Measurements from ENCODE around the gene CACNG8.

Gene CACNG8

GRCh38 chr19:53992211-53992610 is 29.5 kb downstream of the CACNG8 start:
- H3K27me3 ChIP-seq (ENCODE audit: insufficient read depth, low read length, poor library complexity): no peaks in the 10 kb centered on the region
- H3K79me2 ChIP-seq (ENCODE audit: control insufficient read depth, insufficient read depth, low read length): no peaks in the 10 kb centered on the region
- H2AK5ac ChIP-seq (ENCODE audit: low read length): no peak overlapping the region
- no peaks in the 10 kb centered on the region for H3K79me1 ChIP-seq (ENCODE audit: low read length)
- H3K4me3 ChIP-seq (ENCODE audit: low read length): no peak overlapping the region
- H2BK120ac ChIP-seq (ENCODE audit: low read depth, low read length): no peak overlapping the region
- no peaks in the 10 kb centered on the region for H3K36me3 ChIP-seq (ENCODE audit: control insufficient read depth, insufficient read depth, low read length)
- H3K23ac ChIP-seq (ENCODE audit: low read length): no peak overlapping the region
- no peak overlapping the region for H4K8ac ChIP-seq (ENCODE audit: low read depth, low read length)
- no peak overlapping the region for H4K5ac ChIP-seq (ENCODE audit: low read length)
- H2BK15ac ChIP-seq (replicated peaks; ENCODE audit: low read depth): no peak overlapping the region
- DNase-seq: no peak
- H2BK5ac ChIP-seq (ENCODE audit: low read length): no peak overlapping the region
- H3K4me2 ChIP-seq (ENCODE audit: low read length): no peak overlapping the region
- H3K4me1 ChIP-seq (ENCODE audit: control insufficient read depth, low read depth, low read length): no peaks in the 10 kb centered on the region
- no peak overlapping the region for H3K4ac ChIP-seq (ENCODE audit: low read depth, low read length)
- no peak overlapping the region for H3K56ac ChIP-seq (ENCODE audit: low read length)
- no peak overlapping the region for H3K27ac ChIP-seq (ENCODE audit: low read depth, low read length)
- no peak overlapping the region for H3K9ac ChIP-seq (ENCODE audit: low read length)
- H3K18ac ChIP-seq (ENCODE audit: low read length): no peak overlapping the region
- WGBS (ENCODE audit: extremely low coverage, insufficient coverage, low lambda C conversion rate): no CpG with 5 or more reads among the region's 9 CpGs

GRCh38 chr19:53992815-53993214 is 30.1 kb downstream of the CACNG8 start:
- Histone ChIP-seq H2BK120ac (ENCODE audit: low read depth, low read length) (no peak overlapping the region), H3K79me2 (ENCODE audit: control insufficient read depth, insufficient read depth, low read length) (no peaks in the 10 kb centered on the region), H3K27me3 (ENCODE audit: insufficient read depth, low read length, poor library complexity) (no peaks in the 10 kb centered on the region), H2BK5ac (ENCODE audit: low read length) (no peak overlapping the region), H3K79me1 (ENCODE audit: low read length) (no peaks in the 10 kb centered on the region), H3K4ac (ENCODE audit: low read depth, low read length) (no peak overlapping the region), H3K23ac (ENCODE audit: low read length) (no peak overlapping the region), H4K5ac (ENCODE audit: low read length) (no peak overlapping the region), H4K8ac (ENCODE audit: low read depth, low read length) (no peak overlapping the region), H3K27ac (ENCODE audit: low read depth, low read length) (no peak overlapping the region), H3K4me2 (ENCODE audit: low read length) (no peak overlapping the region), H3K4me3 (ENCODE audit: low read length) (no peak overlapping the region), H3K36me3 (ENCODE audit: control insufficient read depth, insufficient read depth, low read length) (no peaks in the 10 kb centered on the region), H3K56ac (ENCODE audit: low read length) (no peak overlapping the region), H2AK5ac (ENCODE audit: low read length) (no peak overlapping the region), H3K18ac (ENCODE audit: low read length) (no peak overlapping the region), H2BK15ac (replicated peaks; ENCODE audit: low read depth) (no peak overlapping the region), H3K4me1 (ENCODE audit: control insufficient read depth, low read depth, low read length) (no peaks in the 10 kb centered on the region), H3K9ac (ENCODE audit: low read length) (no peak overlapping the region)
- WGBS (ENCODE audit: extremely low coverage, insufficient coverage, low lambda C conversion rate): no CpG with 5 or more reads among the region's 43 CpGs
- DNase-seq: no peak

- H3K4ac ChIP-seq (ENCODE audit: low read depth, low read length): no peak overlapping the region
- H3K36me3 ChIP-seq (ENCODE audit: control insufficient read depth, insufficient read depth, low read length): no peaks in the 10 kb centered on the region
- H3K79me1 ChIP-seq (ENCODE audit: low read length): no peaks in the 10 kb centered on the region
- H3K27ac ChIP-seq (ENCODE audit: low read depth, low read length): no peak overlapping the region
- DNase-seq: no peak
- H3K9ac ChIP-seq (ENCODE audit: low read length): no peak overlapping the region
- no peaks in the 10 kb centered on the region for H3K4me1 ChIP-seq (ENCODE audit: control insufficient read depth, low read depth, low read length)
- no peaks in the 10 kb centered on the region for H3K79me2 ChIP-seq (ENCODE audit: control insufficient read depth, insufficient read depth, low read length)
- no peak overlapping the region for H4K5ac ChIP-seq (ENCODE audit: low read length)
- no peak overlapping the region for H2BK15ac ChIP-seq (replicated peaks; ENCODE audit: low read depth)
- H4K8ac ChIP-seq (ENCODE audit: low read depth, low read length): no peak overlapping the region
- H3K4me3 ChIP-seq (ENCODE audit: low read length): no peak overlapping the region
- WGBS (ENCODE audit: extremely low coverage, insufficient coverage, low lambda C conversion rate): no CpG with 5 or more reads among the region's 3 CpGs
- no peak overlapping the region for H3K18ac ChIP-seq (ENCODE audit: low read length)
- no peaks in the 10 kb centered on the region for H3K27me3 ChIP-seq (ENCODE audit: insufficient read depth, low read length, poor library complexity)
- H3K4me2 ChIP-seq (ENCODE audit: low read length): no peak overlapping the region
- no peak overlapping the region for H2AK5ac ChIP-seq (ENCODE audit: low read length)
- H2BK5ac ChIP-seq (ENCODE audit: low read length): no peak overlapping the region
- no peak overlapping the region for H3K23ac ChIP-seq (ENCODE audit: low read length)
- H2BK120ac ChIP-seq (ENCODE audit: low read depth, low read length): no peak overlapping the region
- no peak overlapping the region for H3K56ac ChIP-seq (ENCODE audit: low read length)
These were observed 30.7 kb downstream of the CACNG8 start for GRCh38 chr19:53993448-53993847.

- Histone ChIP-seq H2AK5ac (ENCODE audit: low read length) (no peak overlapping the region), H3K4me3 (ENCODE audit: low read length) (no peak overlapping the region), H3K27ac (ENCODE audit: low read depth, low read length) (no peak overlapping the region), H3K27me3 (ENCODE audit: insufficient read depth, low read length, poor library complexity) (no peaks in the 10 kb centered on the region), H2BK5ac (ENCODE audit: low read length) (no peak overlapping the region), H3K4ac (ENCODE audit: low read depth, low read length) (no peak overlapping the region), H3K23ac (ENCODE audit: low read length) (no peak overlapping the region), H3K4me1 (ENCODE audit: control insufficient read depth, low read depth, low read length) (no peaks in the 10 kb centered on the region), H3K79me1 (ENCODE audit: low read length) (no peaks in the 10 kb centered on the region), H3K79me2 (ENCODE audit: control insufficient read depth, insufficient read depth, low read length) (no peaks in the 10 kb centered on the region), H3K9ac (ENCODE audit: low read length) (no peak overlapping the region), H3K4me2 (ENCODE audit: low read length) (no peak overlapping the region), H4K8ac (ENCODE audit: low read depth, low read length) (no peak overlapping the region), H4K5ac (ENCODE audit: low read length) (no peak overlapping the region), H2BK120ac (ENCODE audit: low read depth, low read length) (no peak overlapping the region), H3K56ac (ENCODE audit: low read length) (no peak overlapping the region), H2BK15ac (replicated peaks; ENCODE audit: low read depth) (no peak overlapping the region), H3K18ac (ENCODE audit: low read length) (no peak overlapping the region), H3K36me3 (ENCODE audit: control insufficient read depth, insufficient read depth, low read length) (no peaks in the 10 kb centered on the region)
- no peak for DNase-seq
- WGBS (ENCODE audit: extremely low coverage, insufficient coverage, low lambda C conversion rate): no CpG with 5 or more reads among the region's 5 CpGs
These were observed 32.1 kb downstream of the CACNG8 start for GRCh38 chr19:53994811-53995210.

GRCh38 chr19:53998223-53998622 is 35.5 kb downstream of the CACNG8 start:
- Histone ChIP-seq H3K4me1 (ENCODE audit: control insufficient read depth, low read depth, low read length) (no peaks in the 10 kb centered on the region), H3K4me2 (ENCODE audit: low read length) (no peak overlapping the region), H4K5ac (ENCODE audit: low read length) (no peak overlapping the region), H3K56ac (ENCODE audit: low read length) (no peak overlapping the region), H3K9ac (ENCODE audit: low read length) (no peak overlapping the region), H2BK120ac (ENCODE audit: low read depth, low read length) (no peak overlapping the region), H2AK5ac (ENCODE audit: low read length) (no peak overlapping the region), H3K4me3 (ENCODE audit: low read length) (no peak overlapping the region), H3K18ac (ENCODE audit: low read length) (no peak overlapping the region), H2BK15ac (replicated peaks; ENCODE audit: low read depth) (no peak overlapping the region), H3K79me2 (ENCODE audit: control insufficient read depth, insufficient read depth, low read length) (no peaks in the 10 kb centered on the region), H3K23ac (ENCODE audit: low read length) (no peak overlapping the region), H3K36me3 (ENCODE audit: control insufficient read depth, insufficient read depth, low read length) (no peaks in the 10 kb centered on the region), H3K4ac (ENCODE audit: low read depth, low read length) (no peak overlapping the region), H2BK5ac (ENCODE audit: low read length) (no peak overlapping the region), H4K8ac (ENCODE audit: low read depth, low read length) (no peak overlapping the region), H3K79me1 (ENCODE audit: low read length) (no peaks in the 10 kb centered on the region), H3K27ac (ENCODE audit: low read depth, low read length) (no peak overlapping the region), H3K27me3 (ENCODE audit: insufficient read depth, low read length, poor library complexity) (no peaks in the 10 kb centered on the region)
- no peak for DNase-seq
- no CpG with 5 or more reads among the region's 7 CpGs for WGBS (ENCODE audit: extremely low coverage, insufficient coverage, low lambda C conversion rate)

- no peak overlapping the region for H3K4me2 ChIP-seq (ENCODE audit: low read length)
- H3K56ac ChIP-seq (ENCODE audit: low read length): no peak overlapping the region
- no CpG with 5 or more reads among the region's 5 CpGs for WGBS (ENCODE audit: extremely low coverage, insufficient coverage, low lambda C conversion rate)
- H2BK120ac ChIP-seq (ENCODE audit: low read depth, low read length): no peak overlapping the region
- H2BK5ac ChIP-seq (ENCODE audit: low read length): no peak overlapping the region
- no peak overlapping the region for H3K4ac ChIP-seq (ENCODE audit: low read depth, low read length)
- H2BK15ac ChIP-seq (replicated peaks; ENCODE audit: low read depth): no peak overlapping the region
- no peak overlapping the region for H3K23ac ChIP-seq (ENCODE audit: low read length)
- no peaks in the 10 kb centered on the region for H3K36me3 ChIP-seq (ENCODE audit: control insufficient read depth, insufficient read depth, low read length)
- H3K27ac ChIP-seq (ENCODE audit: low read depth, low read length): no peak overlapping the region
- H3K4me3 ChIP-seq (ENCODE audit: low read length): no peak overlapping the region
- H3K4me1 ChIP-seq (ENCODE audit: control insufficient read depth, low read depth, low read length): no peaks in the 10 kb centered on the region
- H2AK5ac ChIP-seq (ENCODE audit: low read length): no peak overlapping the region
- no peak overlapping the region for H3K9ac ChIP-seq (ENCODE audit: low read length)
- no peak overlapping the region for H4K8ac ChIP-seq (ENCODE audit: low read depth, low read length)
- no peak overlapping the region for H4K5ac ChIP-seq (ENCODE audit: low read length)
- DNase-seq: no peak
- no peaks in the 10 kb centered on the region for H3K79me2 ChIP-seq (ENCODE audit: control insufficient read depth, insufficient read depth, low read length)
- no peak overlapping the region for H3K18ac ChIP-seq (ENCODE audit: low read length)
- H3K27me3 ChIP-seq (ENCODE audit: insufficient read depth, low read length, poor library complexity): no peaks in the 10 kb centered on the region
- H3K79me1 ChIP-seq (ENCODE audit: low read length): no peaks in the 10 kb centered on the region
These were observed 37.0 kb downstream of the CACNG8 start for GRCh38 chr19:53999694-54000093.

All from mesendoderm (in vitro differentiated cells).